ENCODE data around the gene BANK1. TPM values are rescaled to one million over a fixed set of nuclear protein-coding genes. Genes with fewer than 3 reads are reported as not detected.

BANK1 gene
- total RNA-seq, 2 donors from 2014 or later, result 0.22 to 0.46 TPM

DNA sequence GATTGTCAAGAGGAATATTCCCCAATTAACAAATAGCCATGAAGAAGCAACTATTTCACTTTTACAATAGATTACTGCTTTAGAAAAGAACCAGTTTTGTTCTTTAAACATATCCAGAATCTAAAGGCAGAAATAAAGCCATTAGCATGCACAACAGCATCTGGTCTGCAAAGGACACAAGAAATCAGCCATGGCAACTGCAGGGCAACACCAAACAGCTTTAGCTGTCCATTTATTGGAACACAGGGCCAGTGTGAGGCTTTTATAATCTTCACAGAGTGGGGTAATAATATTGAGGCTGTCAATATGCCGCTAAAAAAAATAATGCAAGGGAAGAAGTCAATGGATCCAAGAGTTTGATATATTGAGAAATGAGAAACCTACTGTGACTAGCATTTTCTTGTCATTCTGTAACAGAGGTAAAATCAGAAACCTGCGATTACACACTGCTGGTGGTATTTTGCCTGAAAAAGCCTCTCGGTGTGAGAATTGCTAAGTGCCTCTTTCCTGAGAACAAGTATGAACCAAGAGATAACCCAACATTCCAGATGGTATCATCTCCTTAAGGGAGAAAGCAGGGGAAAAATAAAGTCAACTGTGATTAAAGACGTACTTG lies 2.7 kb upstream of the BANK1 start:
- Mint-ChIP-seq H3K27ac (no peak overlapping the region), H3K9me3 (no peaks in the 10 kb centered on the region), H3K4me3 (no peak overlapping the region), H3K4me1 (ENCODE audit: low read depth) (peaks cover 7% of the 10 kb centered on the region), H3K27me3 (ENCODE audit: low read depth) (peaks cover 25% of the 10 kb centered on the region), H3K36me3 (ENCODE audit: insufficient read depth in 2 of 2) (no peaks in the 10 kb centered on the region)
- DNase-seq, result no peak
- ATAC-seq (replicated peaks in 1 of 2), result no peak

DNA sequence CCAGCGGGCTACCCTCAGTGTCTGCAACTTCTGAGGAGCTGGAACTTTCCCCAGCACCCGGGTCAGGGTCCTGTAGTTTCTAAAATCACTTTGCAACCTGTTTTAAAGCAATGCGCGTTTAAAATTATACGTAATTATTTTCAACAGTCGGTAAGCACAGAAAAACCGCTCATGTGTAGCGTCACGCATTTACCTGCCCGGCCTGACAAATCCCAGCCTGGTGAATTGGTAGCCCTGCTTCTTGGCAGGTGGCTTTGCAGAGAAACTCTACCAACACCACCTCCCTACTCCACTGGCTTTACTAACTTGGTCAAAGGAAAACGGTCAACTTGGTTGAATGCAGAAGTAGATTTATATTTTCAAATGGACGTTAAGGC lies 640 bp downstream of the BANK1 start:
- Mint-ChIP-seq H3K27ac (no peak overlapping the region), H3K4me1 (ENCODE audit: low read depth) (peaks cover 7% of the 10 kb centered on the region), H3K27me3 (ENCODE audit: low read depth) (peaks cover 43% of the 10 kb centered on the region), H3K36me3 (ENCODE audit: insufficient read depth in 2 of 2) (no peaks in the 10 kb centered on the region), H3K9me3 (no peaks in the 10 kb centered on the region), H3K4me3 (peak overlapping the region; percentile 78 to 88)
- DNase-seq (no peak), ATAC-seq (replicated peaks in 1 of 2) (no peak)

DNA sequence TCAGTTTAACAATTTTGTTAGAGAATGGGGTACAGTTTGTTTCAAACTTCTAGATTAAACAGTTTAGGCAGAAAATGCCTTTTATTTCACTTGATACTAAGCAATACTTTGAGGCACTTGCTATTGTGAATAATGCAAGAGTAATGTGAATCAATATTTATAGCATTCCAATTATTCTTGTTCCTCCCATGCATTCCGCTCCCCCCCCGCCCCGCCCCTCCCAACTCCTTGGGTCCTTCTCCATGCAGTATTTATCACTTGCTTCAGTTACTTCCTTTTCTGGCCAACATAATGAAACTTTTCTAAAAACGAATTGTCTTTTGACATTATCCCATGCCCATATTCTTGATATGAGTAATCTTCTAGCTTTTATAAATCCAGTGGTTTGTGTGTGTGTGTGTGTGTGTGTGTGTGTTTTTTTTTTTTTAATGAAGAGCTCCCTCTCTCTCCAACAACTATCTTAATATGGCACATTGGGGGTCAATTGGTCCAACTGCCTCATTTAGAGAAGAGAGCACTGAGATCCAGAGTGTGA lies 1.6 kb downstream of the BANK1 start:
- H3K4me1 Mint-ChIP-seq (ENCODE audit: low read depth), result peaks cover 7% of the 10 kb centered on the region
- no peaks in the 10 kb centered on the region for H3K9me3 Mint-ChIP-seq
- H3K27me3 Mint-ChIP-seq (ENCODE audit: low read depth), result peaks cover 45% of the 10 kb centered on the region
- no peaks in the 10 kb centered on the region for H3K36me3 Mint-ChIP-seq (ENCODE audit: insufficient read depth in 2 of 2)
- H3K27ac Mint-ChIP-seq, result no peak overlapping the region
- ATAC-seq (replicated peaks in 1 of 2), result no peak
- DNase-seq, result no peak
- H3K4me3 Mint-ChIP-seq, result peak overlapping the region in 1 of 2 donors; percentile 19

DNA sequence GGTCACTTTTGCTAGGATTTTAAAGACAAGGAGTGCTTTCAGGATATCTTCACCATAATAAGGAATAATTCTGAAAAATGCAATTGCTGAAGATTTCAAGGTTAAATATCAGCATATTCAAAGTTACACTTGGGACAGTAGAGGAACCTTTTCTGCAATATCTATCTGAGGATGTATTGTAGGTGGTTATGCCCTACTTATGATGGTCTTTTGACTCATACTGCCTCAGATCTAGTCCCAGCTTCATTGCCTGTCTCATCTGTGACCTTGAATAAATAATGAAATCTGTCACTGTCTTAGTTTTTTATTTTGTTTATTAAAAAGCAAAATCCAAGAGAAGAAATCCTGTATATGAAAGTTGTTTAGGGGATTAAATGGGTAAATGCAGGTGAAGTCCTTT lies 2.9 kb downstream of the BANK1 start:
- no peak overlapping the region for H3K27ac Mint-ChIP-seq
- H3K9me3 Mint-ChIP-seq, result no peaks in the 10 kb centered on the region
- DNase-seq (no peak), ATAC-seq (replicated peaks in 1 of 2) (no peak)
- peaks cover 54% of the 10 kb centered on the region for H3K27me3 Mint-ChIP-seq (ENCODE audit: low read depth)
- peaks cover 7% of the 10 kb centered on the region for H3K4me1 Mint-ChIP-seq (ENCODE audit: low read depth)
- H3K4me3 Mint-ChIP-seq, result no peak overlapping the region
- no peaks in the 10 kb centered on the region for H3K36me3 Mint-ChIP-seq (ENCODE audit: insufficient read depth in 2 of 2)

DNA sequence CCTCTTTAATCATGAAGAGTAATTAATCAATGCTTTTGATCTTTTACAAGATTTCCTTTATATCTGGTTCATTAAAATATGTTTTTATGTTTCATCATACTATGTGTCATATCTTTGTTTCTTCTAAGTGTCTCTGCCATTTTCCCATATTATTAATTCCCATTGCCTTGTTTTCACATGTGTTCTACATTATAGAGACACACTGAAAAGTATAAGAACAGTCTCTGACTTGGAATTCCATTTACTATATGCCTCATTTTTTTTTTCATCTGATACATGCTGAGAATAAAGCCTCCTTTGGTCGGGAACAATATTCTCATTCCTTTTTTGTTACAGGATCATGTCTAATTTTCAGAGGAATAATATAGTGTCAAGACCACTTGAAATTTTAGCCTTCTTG lies 4.3 kb downstream of the BANK1 start:
- H3K4me3 Mint-ChIP-seq, result no peak overlapping the region

DNA sequence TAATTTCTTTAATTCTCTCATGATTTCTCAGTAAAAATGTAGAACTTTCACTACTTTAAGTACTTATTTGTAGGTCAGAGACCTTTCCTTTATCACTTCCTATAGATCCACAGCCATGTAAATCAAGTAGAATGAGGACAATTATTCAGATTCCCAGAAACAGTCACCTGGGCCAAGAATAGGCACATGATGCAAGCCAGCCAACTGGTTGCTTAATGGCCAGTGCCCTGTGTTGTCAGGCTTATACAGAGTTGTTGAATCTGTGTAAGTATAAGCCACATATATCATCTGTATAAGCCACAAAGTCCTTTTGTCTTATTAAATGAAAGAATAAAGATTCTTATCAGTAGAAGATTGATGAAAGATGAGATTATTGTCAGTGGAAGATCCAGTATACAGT lies 5.2 kb downstream of the BANK1 start:
- Mint-ChIP-seq H3K4me1 (ENCODE audit: low read depth) (no peaks in the 10 kb centered on the region), H3K27ac (no peak overlapping the region), H3K27me3 (ENCODE audit: low read depth) (peaks cover 47% of the 10 kb centered on the region), H3K36me3 (ENCODE audit: insufficient read depth in 2 of 2) (no peaks in the 10 kb centered on the region), H3K9me3 (peaks cover 0 to 2% of the 10 kb centered on the region in 2 donors), H3K4me3 (no peak overlapping the region)
- ATAC-seq (replicated peaks in 1 of 2), result no peak
- DNase-seq, result no peak

More for the DNA sequence above, 4.3 kb downstream of the BANK1 start:
- peaks cover 7% of the 10 kb centered on the region for H3K4me1 Mint-ChIP-seq (ENCODE audit: low read depth)
- no peaks in the 10 kb centered on the region for H3K9me3 Mint-ChIP-seq
- H3K27ac Mint-ChIP-seq, result no peak overlapping the region
- peaks cover 54% of the 10 kb centered on the region for H3K27me3 Mint-ChIP-seq (ENCODE audit: low read depth)
- H3K36me3 Mint-ChIP-seq (ENCODE audit: insufficient read depth in 2 of 2), result no peaks in the 10 kb centered on the region
- ATAC-seq (replicated peaks in 1 of 2), result no peak
- no peak for DNase-seq

DNA sequence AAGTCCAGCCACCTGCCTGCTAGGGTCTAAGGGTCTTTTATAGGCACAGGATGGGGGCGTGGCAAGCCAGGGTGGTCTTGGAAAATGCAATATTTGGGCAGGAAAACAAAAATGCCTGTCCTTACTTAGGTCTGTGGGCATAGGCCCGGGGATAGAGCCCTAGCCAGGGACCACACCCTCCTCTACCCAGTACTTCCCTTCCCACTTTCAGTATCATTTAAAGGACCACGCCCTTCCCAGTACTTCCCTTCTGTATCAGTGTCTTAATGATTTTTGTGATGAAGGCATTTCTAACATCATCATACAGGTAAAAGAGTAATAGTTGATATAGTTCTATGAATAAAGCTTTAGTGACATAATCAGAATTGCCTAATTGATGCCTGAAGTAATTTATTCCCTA lies 11.4 kb downstream of the BANK1 start:
- H3K9me3 Mint-ChIP-seq, result peaks cover 0 to 2% of the 10 kb centered on the region in 2 donors
- H3K27me3 Mint-ChIP-seq (ENCODE audit: low read depth), result peaks cover 11% of the 10 kb centered on the region
- no peaks in the 10 kb centered on the region for H3K4me1 Mint-ChIP-seq (ENCODE audit: low read depth)

DNA sequence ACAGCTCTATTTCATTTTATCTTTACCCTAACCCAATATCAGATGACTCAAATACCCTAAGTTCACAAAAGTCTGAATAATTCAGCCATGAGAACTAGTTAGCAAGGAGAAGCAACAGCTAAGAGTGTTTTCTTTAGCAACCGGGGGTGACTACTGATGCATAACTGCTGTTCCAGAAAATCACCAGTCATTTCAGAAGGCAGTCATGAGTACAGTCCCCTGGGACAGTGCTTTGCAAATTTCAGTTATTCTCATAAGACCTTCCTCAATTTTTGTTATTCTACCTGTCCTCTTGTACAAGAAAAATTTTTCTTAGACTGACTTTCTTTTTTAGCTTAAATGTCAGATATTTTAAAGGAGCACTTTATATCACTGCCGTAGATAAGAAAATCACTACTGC lies 16.4 kb downstream of the BANK1 start:
- DNase-seq (no peak), ATAC-seq (replicated peaks in 1 of 2) (no peak)
- H3K27me3 Mint-ChIP-seq (ENCODE audit: low read depth), result no peaks in the 10 kb centered on the region
- H3K4me1 Mint-ChIP-seq (ENCODE audit: low read depth), result no peaks in the 10 kb centered on the region
- H3K27ac Mint-ChIP-seq, result peak overlapping the region; percentile 7
- H3K36me3 Mint-ChIP-seq (ENCODE audit: insufficient read depth in 2 of 2), result peaks cover 0 to 2% of the 10 kb centered on the region in 2 donors
- no peak overlapping the region for H3K4me3 Mint-ChIP-seq
- no peaks in the 10 kb centered on the region for H3K9me3 Mint-ChIP-seq

More for the DNA sequence above, 11.4 kb downstream of the BANK1 start:
- no peak overlapping the region for H3K27ac Mint-ChIP-seq
- no peak for DNase-seq
- H3K4me3 Mint-ChIP-seq, result no peak overlapping the region
- ATAC-seq (replicated peaks in 1 of 2), result no peak
- H3K36me3 Mint-ChIP-seq (ENCODE audit: insufficient read depth in 2 of 2), result peaks cover 0 to 2% of the 10 kb centered on the region in 2 donors

DNA sequence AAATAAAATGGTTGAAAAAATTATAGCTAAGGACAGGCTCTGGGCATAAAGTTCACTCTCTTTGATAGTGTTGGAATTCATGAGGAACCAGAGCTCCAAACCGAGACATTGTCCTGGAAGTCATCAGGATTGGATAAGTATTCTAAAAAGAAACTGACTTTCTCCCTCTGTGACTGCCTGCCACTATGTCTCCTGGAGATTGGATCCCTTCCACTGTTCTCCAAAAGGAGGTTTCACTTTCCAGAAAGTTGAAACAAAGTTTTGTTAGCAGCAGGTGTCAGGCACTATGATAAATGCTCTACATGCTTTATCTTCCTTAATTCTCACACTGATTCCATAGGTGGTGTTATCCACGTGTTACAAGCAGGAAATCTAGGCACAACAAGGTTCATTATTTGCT lies 16.8 kb downstream of the BANK1 start:
- ATAC-seq (replicated peaks in 1 of 2), result no peak
- H3K36me3 Mint-ChIP-seq (ENCODE audit: insufficient read depth in 2 of 2), result peaks cover 0 to 2% of the 10 kb centered on the region in 2 donors
- H3K4me1 Mint-ChIP-seq (ENCODE audit: low read depth), result no peaks in the 10 kb centered on the region
- H3K27me3 Mint-ChIP-seq (ENCODE audit: low read depth), result no peaks in the 10 kb centered on the region
- H3K27ac Mint-ChIP-seq, result no peak overlapping the region
- no peaks in the 10 kb centered on the region for H3K9me3 Mint-ChIP-seq
- no peak for DNase-seq
- no peak overlapping the region for H3K4me3 Mint-ChIP-seq

DNA sequence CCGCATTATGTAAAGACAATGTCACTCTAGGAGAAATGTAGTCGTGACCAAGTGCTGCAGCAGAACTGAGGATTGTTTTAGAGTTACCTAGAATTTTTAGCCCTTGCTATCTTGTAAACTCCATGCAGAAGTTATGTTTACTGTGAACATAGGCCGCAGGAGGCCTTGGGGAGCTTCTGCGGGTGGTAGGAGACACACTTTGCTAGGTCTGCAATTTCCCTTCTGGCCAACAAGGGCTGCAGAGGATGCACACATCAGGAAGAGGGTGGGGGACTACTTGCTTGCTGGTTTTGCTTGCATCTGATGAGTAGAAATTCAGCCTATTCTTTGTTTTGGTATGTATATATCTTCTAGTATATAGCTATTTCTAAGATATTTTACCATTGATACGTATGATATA lies 23.1 kb downstream of the BANK1 start:
- no peak overlapping the region for H3K27ac Mint-ChIP-seq
- no peaks in the 10 kb centered on the region for H3K9me3 Mint-ChIP-seq
- ATAC-seq (replicated peaks in 1 of 2), result no peak
- no peak for DNase-seq
- H3K27me3 Mint-ChIP-seq (ENCODE audit: low read depth), result no peaks in the 10 kb centered on the region
- no peak overlapping the region for H3K4me3 Mint-ChIP-seq
- no peaks in the 10 kb centered on the region for H3K4me1 Mint-ChIP-seq (ENCODE audit: low read depth)
- no peaks in the 10 kb centered on the region for H3K36me3 Mint-ChIP-seq (ENCODE audit: insufficient read depth in 2 of 2)

DNA sequence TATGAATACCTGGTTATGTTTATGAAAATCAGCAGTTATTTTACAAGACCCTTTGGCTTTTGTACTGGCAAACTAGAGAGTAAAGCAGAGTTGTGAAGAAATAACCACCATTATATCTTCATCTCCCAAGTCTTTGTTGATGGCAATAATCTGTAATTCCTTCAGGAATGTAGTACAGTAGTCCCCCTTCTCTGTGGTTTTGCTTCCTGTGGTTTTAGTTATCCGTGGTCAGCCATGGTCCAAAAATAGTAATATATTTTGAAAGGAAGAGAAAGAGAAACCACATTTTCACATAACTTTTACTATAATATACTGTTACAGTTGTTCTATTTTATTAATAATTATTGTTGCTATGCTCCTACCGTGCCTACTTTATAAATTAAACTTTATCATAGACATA lies 27.8 kb downstream of the BANK1 start:
- ATAC-seq (replicated peaks in 1 of 2), result no peak
- Mint-ChIP-seq H3K9me3 (peaks cover 2 to 6% of the 10 kb centered on the region in 2 donors), H3K27me3 (ENCODE audit: low read depth) (no peaks in the 10 kb centered on the region), H3K4me3 (no peak overlapping the region), H3K4me1 (ENCODE audit: low read depth) (no peaks in the 10 kb centered on the region), H3K27ac (no peak overlapping the region), H3K36me3 (ENCODE audit: insufficient read depth in 2 of 2) (no peaks in the 10 kb centered on the region)
- no peak for DNase-seq

DNA sequence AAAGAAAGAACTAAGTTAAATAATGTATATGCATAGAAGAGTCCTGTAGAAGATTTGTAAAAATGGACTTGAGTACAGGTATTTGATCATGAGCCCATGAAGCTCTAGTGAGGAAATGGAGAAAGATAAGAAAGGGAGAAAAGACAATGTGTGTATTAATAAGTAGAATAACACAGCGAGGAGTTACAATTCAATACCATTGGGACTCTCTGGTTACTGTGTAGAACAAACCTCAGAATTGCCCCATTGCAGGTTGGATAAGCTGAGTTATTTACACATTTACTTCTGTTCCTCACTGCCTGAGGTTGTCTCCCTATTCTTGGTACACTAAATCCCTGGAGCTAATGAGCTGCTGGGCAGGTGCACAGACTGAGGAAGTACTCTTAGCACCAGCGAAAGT lies 33.3 kb downstream of the BANK1 start:
- DNase-seq (no peak), ATAC-seq (replicated peaks in 1 of 2) (no peak)
- Mint-ChIP-seq H3K36me3 (ENCODE audit: insufficient read depth in 2 of 2) (no peaks in the 10 kb centered on the region), H3K4me1 (ENCODE audit: low read depth) (no peaks in the 10 kb centered on the region), H3K27ac (no peak overlapping the region), H3K4me3 (no peak overlapping the region), H3K27me3 (ENCODE audit: low read depth) (no peaks in the 10 kb centered on the region), H3K9me3 (peaks cover 2 to 6% of the 10 kb centered on the region in 2 donors)

DNA sequence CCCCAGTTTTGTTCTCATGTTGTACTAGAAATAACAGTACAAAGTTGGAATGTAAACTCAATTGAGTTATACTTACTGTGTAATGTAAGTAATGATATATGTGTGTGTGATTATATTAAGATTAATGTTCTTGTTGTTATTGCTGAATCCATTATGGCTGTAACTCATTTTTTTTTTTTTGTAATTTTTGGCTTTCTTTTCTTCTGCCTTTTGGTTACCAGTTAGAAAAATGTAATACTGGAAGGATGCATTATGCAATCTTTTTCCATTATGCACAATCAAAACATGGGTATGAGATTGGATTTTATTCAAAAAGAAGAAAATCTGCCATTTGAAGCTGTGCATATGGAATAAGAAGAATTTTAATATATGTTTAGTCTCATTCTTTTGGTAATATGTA lies 34.0 kb downstream of the BANK1 start:
- DNase-seq, result no peak

DNA sequence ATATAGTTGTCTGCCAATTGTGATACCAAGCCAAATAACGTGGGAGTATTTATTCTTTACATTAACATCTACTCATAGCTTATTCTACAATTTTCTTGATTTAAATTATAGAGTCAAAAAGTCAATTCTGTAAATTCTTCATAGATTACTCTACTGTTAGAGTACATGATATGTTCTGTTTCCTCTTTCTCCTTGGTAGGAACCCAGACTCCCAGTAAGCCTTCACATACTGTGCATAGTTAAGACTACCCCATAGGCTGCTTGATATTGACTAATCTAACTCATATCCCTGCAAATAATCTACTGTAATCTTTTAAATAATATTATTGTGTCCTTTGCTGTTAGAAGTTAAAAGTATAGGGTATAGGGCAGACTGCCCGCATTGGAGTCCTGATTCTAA lies 35.4 kb downstream of the BANK1 start:
- ATAC-seq (replicated peaks in 1 of 2) (no peak), DNase-seq (no peak)
- Mint-ChIP-seq H3K27ac (no peak overlapping the region), H3K36me3 (ENCODE audit: insufficient read depth in 2 of 2) (no peaks in the 10 kb centered on the region), H3K27me3 (ENCODE audit: low read depth) (no peaks in the 10 kb centered on the region), H3K9me3 (peaks cover 0 to 3% of the 10 kb centered on the region in 2 donors), H3K4me3 (no peak overlapping the region), H3K4me1 (ENCODE audit: low read depth) (no peaks in the 10 kb centered on the region)

More for the DNA sequence above, 34.0 kb downstream of the BANK1 start:
- no peak for ATAC-seq (replicated peaks in 1 of 2)
- Mint-ChIP-seq H3K4me3 (no peak overlapping the region), H3K27ac (no peak overlapping the region), H3K9me3 (peaks cover 2 to 6% of the 10 kb centered on the region in 2 donors), H3K4me1 (ENCODE audit: low read depth) (no peaks in the 10 kb centered on the region), H3K36me3 (ENCODE audit: insufficient read depth in 2 of 2) (no peaks in the 10 kb centered on the region), H3K27me3 (ENCODE audit: low read depth) (no peaks in the 10 kb centered on the region)
